SK-N-MC (cell line): ENCODE measurements around the gene FHIT.

Experiments
- EZH2 ChIP-seq: fragments of 200-600 bp; sonication (generic); IDR thresholded peaks from one replicate; pipeline ENCODE4 v1.6.1; 2017; ENCODE audit warnings: antibody characterized with exemption
- FOXP2 ChIP-seq: optimal IDR thresholded peaks from 2 replicates; pipeline ENCODE3; 2011; ENCODE audit warnings: mild to moderate bottlenecking, moderate library complexity; ENCODE audit not compliant: insufficient read depth; ENCODE audit errors: extremely low read length, control extremely low read depth
- POLR2AphosphoS5 ChIP-seq: IDR thresholded peaks from 2 replicates; pipeline ENCODE4 v1.6.1; 2012; ENCODE audit warnings: mild to moderate bottlenecking, low read depth, low read length, borderline replicate concordance

GRCh38 chr3:59995563-59995962, 1255.7 kb downstream of the FHIT start:
- TF ChIP-seq FOXP2 (no peak), POLR2AphosphoS5 (no peak), EZH2 (no peak)
